ENCODE measurements around the gene ATXN7L1. TPM values are rescaled to one million over a fixed set of nuclear protein-coding genes. Genes with fewer than 3 reads are reported as not detected.

The ATXN7L1 gene
- total and polyA plus RNA-seq, 7 donors: 5.4 to 20.5 (median 12.8) TPM

GRCh38 chr7:105728028-105728427, 148.4 kb downstream of the ATXN7L1 start:
- Histone ChIP-seq H3K36me3 (no peaks in the 10 kb centered on the region), H3K4me3 (no peak overlapping the region), H3K27me3 (no peaks in the 10 kb centered on the region), H3K27ac (no peak overlapping the region), H3K9me3 (no peaks in the 10 kb centered on the region), H3K4me1 (peaks cover 0 to 4% (median 0%) of the 10 kb centered on the region in 4 donors)
- intact Hi-C loops (cut with DNase I): no loop called here
- DNase-seq: no peak
- TF ChIP-seq POLR2AphosphoS5 (IDR thresholded peaks at IDR 0.05): no peak
- no peak for TF ChIP-seq POLR2A (IDR thresholded peaks at IDR 0.05)
- no peak for TF ChIP-seq EP300 (IDR thresholded peaks at IDR 0.05)
- no peak for TF ChIP-seq CTCF (IDR thresholded peaks at IDR 0.05)
- 89 to 92% methylated on average over 2 of the region's 2 CpGs for WGBS, 2 donors

GRCh38 chr7:105724688-105725087, 151.7 kb downstream of the ATXN7L1 start:
- no peaks in the 10 kb centered on the region for H3K27me3 ChIP-seq
- no peak overlapping the region for H3K4me3 ChIP-seq
- no peak for TF ChIP-seq POLR2AphosphoS5 (IDR thresholded peaks at IDR 0.05)
- no peak for TF ChIP-seq CTCF (IDR thresholded peaks at IDR 0.05)
- TF ChIP-seq POLR2A (IDR thresholded peaks at IDR 0.05): no peak
- no peak for TF ChIP-seq EP300 (IDR thresholded peaks at IDR 0.05)
- no peak overlapping the region for H3K27ac ChIP-seq
- no peaks in the 10 kb centered on the region for H3K9me3 ChIP-seq
- no peak for DNase-seq
- WGBS, 2 donors: 94 to 96% methylated on average over 2 of the region's 2 CpGs
- H3K36me3 ChIP-seq: no peaks in the 10 kb centered on the region
- peaks cover 0 to 4% (median 0%) of the 10 kb centered on the region in 4 donors for H3K4me1 ChIP-seq
- intact Hi-C loops (cut with DNase I): no loop called here

- intact Hi-C loops (cut with DNase I): no loop called here
- Histone ChIP-seq H3K4me1 (peaks cover 0 to 8% (median 0%) of the 10 kb centered on the region in 4 donors), H3K4me3 (no peak overlapping the region), H3K27ac (no peak overlapping the region), H3K27me3 (no peaks in the 10 kb centered on the region), H3K9me3 (no peaks in the 10 kb centered on the region), H3K36me3 (no peaks in the 10 kb centered on the region)
- TF ChIP-seq POLR2AphosphoS5 (IDR thresholded peaks at IDR 0.05) (no peak), CTCF (IDR thresholded peaks at IDR 0.05) (no peak), POLR2A (IDR thresholded peaks at IDR 0.05) (no peak), EP300 (IDR thresholded peaks at IDR 0.05) (no peak)
- WGBS, 2 donors: 83 to 87% methylated on average over 5 of the region's 5 CpGs
- DNase-seq: no peak
Measured at GRCh38 chr7:105723572-105723971, 152.8 kb downstream of the ATXN7L1 start.

- no peak for DNase-seq
- Histone ChIP-seq H3K9me3 (no peaks in the 10 kb centered on the region), H3K27ac (no peak overlapping the region), H3K27me3 (no peaks in the 10 kb centered on the region), H3K4me3 (no peak overlapping the region), H3K36me3 (no peaks in the 10 kb centered on the region), H3K4me1 (peaks cover 0 to 3% (median 0%) of the 10 kb centered on the region in 4 donors)
- no peak for TF ChIP-seq POLR2A (IDR thresholded peaks at IDR 0.05)
- TF ChIP-seq POLR2AphosphoS5 (IDR thresholded peaks at IDR 0.05): no peak
- no peak for TF ChIP-seq EP300 (IDR thresholded peaks at IDR 0.05)
- TF ChIP-seq CTCF (IDR thresholded peaks at IDR 0.05): no peak
- 94% methylated on average over 5 of the region's 5 CpGs for WGBS, 2 donors
- intact Hi-C loops (cut with DNase I): no loop called here
Measured at GRCh38 chr7:105721571-105722104, 154.8 kb downstream of the ATXN7L1 start.

GRCh38 chr7:105719919-105720318, 156.5 kb downstream of the ATXN7L1 start:
- Histone ChIP-seq H3K27me3 (no peaks in the 10 kb centered on the region), H3K27ac (no peak overlapping the region), H3K9me3 (no peaks in the 10 kb centered on the region), H3K36me3 (no peaks in the 10 kb centered on the region), H3K4me1 (peaks cover 0 to 3% (median 0%) of the 10 kb centered on the region in 4 donors), H3K4me3 (no peak overlapping the region)
- intact Hi-C loops (cut with DNase I): no loop called here
- no peak for TF ChIP-seq POLR2A (IDR thresholded peaks at IDR 0.05)
- no peak for TF ChIP-seq EP300 (IDR thresholded peaks at IDR 0.05)
- no peak for TF ChIP-seq CTCF (IDR thresholded peaks at IDR 0.05)
- TF ChIP-seq POLR2AphosphoS5 (IDR thresholded peaks at IDR 0.05): no peak
- WGBS, 2 donors: 93 to 94% methylated on average over 4 of the region's 4 CpGs
- no peak for DNase-seq
